Stomach smooth muscle (tissue), 2 donors: ENCODE results near the gene KSR2.

Source experiments
- H3K27ac ChIP-seq: one replicate; pipeline ENCODE4 v1.7.0; 2013; ENCODE audit warnings: mild to moderate bottlenecking, low read length, inconsistent platforms
- H3K27me3 ChIP-seq, 2 donors: one replicate each; pipeline ENCODE4 v1.7.0; 2013; ENCODE audit warnings: low read length in 2 of 2; ENCODE audit not compliant: insufficient read depth in 2 of 2, control insufficient read depth in 1 of 2
- H3K36me3 ChIP-seq, 2 donors: one replicate each; pipeline ENCODE4 v1.7.0; 2013; ENCODE audit warnings: low read length in 2 of 2; ENCODE audit not compliant: control insufficient read depth in 2 of 2, insufficient read depth in 2 of 2
- H3K4me1 ChIP-seq: one replicate; pipeline ENCODE4 v1.7.0; 2013; ENCODE audit warnings: low read length; ENCODE audit not compliant: control insufficient read depth, insufficient read depth
- H3K4me3 ChIP-seq, 2 donors: one replicate each; pipeline ENCODE4 v1.7.0; 2013; ENCODE audit warnings: low read length in 2 of 2
- H3K9ac ChIP-seq, 2 donors: one replicate each; pipeline ENCODE4 v1.7.0; 2013; ENCODE audit warnings: low read length in 2 of 2, mild to moderate bottlenecking in 1 of 2
- H3K9me3 ChIP-seq, 2 donors: one replicate each; pipeline ENCODE4 v1.7.0; 2013; ENCODE audit warnings: low read length in 2 of 2; ENCODE audit not compliant: control insufficient read depth in 2 of 2
- donor health status: healthy.
- donor health status: Pancreatic carcinoma.

KSR2 gene

DNA sequence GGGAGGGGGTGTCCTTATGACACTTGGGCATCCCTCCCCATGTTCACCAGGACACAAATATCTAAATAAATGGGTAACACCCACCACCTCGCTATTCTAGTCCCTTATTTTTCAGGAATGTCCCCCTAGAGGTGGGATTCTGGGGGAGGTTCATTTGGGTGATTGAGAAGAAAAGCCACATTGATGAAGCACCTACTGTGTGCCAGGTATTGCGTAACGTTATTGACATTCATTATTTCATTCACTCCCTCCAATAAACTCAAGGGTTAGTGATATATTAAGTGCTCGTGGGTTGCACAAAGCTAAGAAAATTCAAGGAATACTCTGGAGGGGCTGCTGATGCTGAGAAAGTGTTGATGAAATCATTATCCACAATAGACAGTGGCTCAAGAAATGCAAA lies 514.8 kb downstream of the KSR2 start:
- H3K36me3 ChIP-seq = no peaks in the 10 kb centered on the region
- H3K4me3 ChIP-seq = no peak overlapping the region
- no peak overlapping the region for H3K9ac ChIP-seq
- H3K9me3 ChIP-seq = no peaks in the 10 kb centered on the region
- H3K27ac ChIP-seq = no peak overlapping the region
- no peaks in the 10 kb centered on the region for H3K4me1 ChIP-seq
- peaks cover 0 to 3% of the 10 kb centered on the region in 2 donors for H3K27me3 ChIP-seq

DNA sequence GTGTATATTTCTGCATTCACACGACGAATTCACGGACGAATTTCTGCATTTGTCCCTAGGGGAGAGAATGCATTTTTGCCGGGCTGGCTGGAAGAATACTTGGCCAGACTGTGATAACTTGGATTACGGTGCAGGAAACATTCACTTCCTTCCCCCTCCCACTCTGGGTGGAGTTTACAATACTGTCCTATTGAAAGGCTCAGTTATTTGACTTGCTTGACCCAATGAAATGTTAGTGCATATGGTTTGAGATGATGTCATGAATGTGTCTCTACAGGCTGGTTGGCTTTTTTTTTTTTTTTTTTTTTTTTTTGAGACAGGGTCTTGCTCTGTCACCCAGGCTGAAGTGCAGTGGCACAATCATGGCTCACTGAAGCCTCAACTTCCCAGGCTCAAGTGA lies 516.7 kb downstream of the KSR2 start:
- Histone ChIP-seq H3K9me3 (no peaks in the 10 kb centered on the region), H3K27ac (no peak overlapping the region), H3K4me1 (no peaks in the 10 kb centered on the region), H3K27me3 (peaks cover 3 to 4% of the 10 kb centered on the region in 2 donors), H3K9ac (no peak overlapping the region), H3K36me3 (no peaks in the 10 kb centered on the region), H3K4me3 (no peak overlapping the region)

DNA sequence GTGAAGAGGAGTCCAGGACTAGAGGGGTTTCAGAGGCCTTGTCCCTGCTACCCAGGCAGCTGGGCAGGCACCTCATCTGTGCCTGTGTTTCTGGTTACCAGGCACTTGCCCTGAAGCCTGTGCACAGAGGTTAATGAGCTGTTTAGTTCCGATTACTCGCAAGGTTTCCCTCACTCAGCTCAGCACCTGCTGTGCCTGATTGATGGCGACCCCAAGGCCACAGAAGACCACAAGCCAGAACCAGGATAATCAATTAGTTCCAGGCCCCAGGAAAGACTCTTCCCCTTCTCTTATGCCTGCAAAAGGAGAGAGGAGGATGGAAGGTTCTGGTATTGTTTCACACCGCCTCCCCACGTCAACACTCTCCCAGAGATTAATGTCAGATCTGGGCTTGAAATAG lies 518.6 kb downstream of the KSR2 start:
- H3K9me3 ChIP-seq = no peaks in the 10 kb centered on the region

DNA sequence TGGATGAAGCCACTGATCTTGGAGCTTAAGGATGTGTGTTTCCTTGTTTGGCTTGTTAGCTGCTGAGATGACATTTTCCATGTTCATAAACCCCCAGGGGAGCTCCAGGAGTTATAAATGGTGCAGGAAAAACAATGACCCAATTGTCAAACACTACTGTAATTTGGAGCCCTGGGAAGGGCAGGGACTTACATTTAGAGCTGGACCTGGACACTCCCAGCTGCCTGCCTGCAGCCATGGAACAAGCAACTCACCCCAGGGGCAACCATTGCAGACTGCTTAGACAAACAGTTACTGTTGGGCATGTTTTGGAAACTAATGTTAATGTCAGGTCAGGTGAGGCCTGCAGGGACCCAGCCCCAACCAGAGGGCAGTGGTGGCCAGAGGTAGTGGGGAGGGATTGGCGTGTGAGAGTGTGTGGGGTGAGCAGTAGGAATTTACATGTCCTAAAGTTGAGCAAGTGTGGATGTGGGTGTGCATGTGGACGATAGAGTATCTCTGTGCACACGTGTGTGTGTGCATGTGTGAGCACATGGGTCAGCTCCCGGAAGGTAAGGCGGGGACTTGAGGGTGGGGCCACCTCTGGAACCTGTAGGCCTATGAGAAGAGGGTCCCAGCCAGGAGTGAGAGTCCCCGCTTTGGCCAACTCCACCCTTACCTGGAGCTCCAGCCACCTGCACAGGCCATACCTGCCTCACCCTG lies 521.0 kb downstream of the KSR2 start:
- no peaks in the 10 kb centered on the region for H3K36me3 ChIP-seq
- H3K27ac ChIP-seq = no peak overlapping the region
- H3K27me3 ChIP-seq = peaks cover 3 to 4% of the 10 kb centered on the region in 2 donors
- H3K4me3 ChIP-seq = no peak overlapping the region
- H3K4me1 ChIP-seq = no peaks in the 10 kb centered on the region
- H3K9ac ChIP-seq = no peak overlapping the region
- no peaks in the 10 kb centered on the region for H3K9me3 ChIP-seq

More for the DNA sequence above, 518.6 kb downstream of the KSR2 start:
- no peak overlapping the region for H3K27ac ChIP-seq
- H3K9ac ChIP-seq = no peak overlapping the region
- no peaks in the 10 kb centered on the region for H3K36me3 ChIP-seq
- H3K4me1 ChIP-seq = no peaks in the 10 kb centered on the region
- H3K27me3 ChIP-seq = peaks cover 3 to 4% of the 10 kb centered on the region in 2 donors
- H3K4me3 ChIP-seq = no peak overlapping the region

DNA sequence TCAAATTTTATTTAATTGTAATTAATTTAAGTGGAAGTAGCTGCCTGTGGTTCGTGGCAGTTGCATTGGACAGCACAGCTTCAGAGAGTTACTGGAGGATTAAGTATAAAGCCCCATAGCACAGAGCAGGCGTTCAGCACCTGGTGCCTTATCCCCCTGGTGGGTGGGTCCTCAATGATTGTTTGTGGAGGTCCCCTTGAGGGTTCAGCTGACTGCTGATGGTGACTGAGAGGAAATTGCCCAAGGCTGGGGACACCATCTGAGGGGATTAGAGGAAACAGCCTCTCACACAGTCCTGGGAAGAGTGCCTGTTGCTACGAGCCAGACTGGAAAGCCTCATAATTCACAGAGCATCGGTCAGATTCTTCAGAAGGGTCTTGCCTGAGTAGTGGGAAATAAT lies 524.0 kb downstream of the KSR2 start:
- Histone ChIP-seq H3K27me3 (peaks cover 4 to 7% of the 10 kb centered on the region in 2 donors), H3K4me3 (no peak overlapping the region), H3K9me3 (no peaks in the 10 kb centered on the region), H3K27ac (no peak overlapping the region), H3K9ac (no peak overlapping the region), H3K36me3 (no peaks in the 10 kb centered on the region), H3K4me1 (no peaks in the 10 kb centered on the region)

- no peaks in the 10 kb centered on the region for H3K9me3 ChIP-seq
- no peak overlapping the region for H3K9ac ChIP-seq
- H3K4me3 ChIP-seq = no peak overlapping the region
- peaks cover 0 to 5% of the 10 kb centered on the region in 2 donors for H3K27me3 ChIP-seq
- no peaks in the 10 kb centered on the region for H3K36me3 ChIP-seq
- H3K4me1 ChIP-seq = no peaks in the 10 kb centered on the region
- no peak overlapping the region for H3K27ac ChIP-seq
Measured at GRCh38 chr12:117441751-117442150, 527.0 kb downstream of the KSR2 start.

GRCh38 chr12:117440384-117440783 lies 528.4 kb downstream of the KSR2 start:
- Histone ChIP-seq H3K36me3 (no peaks in the 10 kb centered on the region), H3K27me3 (peaks cover 0 to 9% of the 10 kb centered on the region in 2 donors), H3K9me3 (no peaks in the 10 kb centered on the region), H3K4me1 (no peaks in the 10 kb centered on the region), H3K9ac (no peak overlapping the region), H3K4me3 (no peak overlapping the region), H3K27ac (no peak overlapping the region)

GRCh38 chr12:117439531-117440001 lies 529.2 kb downstream of the KSR2 start:
- no peak overlapping the region for H3K4me3 ChIP-seq

GRCh38 chr12:117438809-117439208 lies 530.0 kb downstream of the KSR2 start:
- Histone ChIP-seq H3K27me3 (peaks cover 0 to 11% of the 10 kb centered on the region in 2 donors), H3K4me3 (no peak overlapping the region), H3K27ac (no peak overlapping the region), H3K36me3 (no peaks in the 10 kb centered on the region), H3K9ac (no peak overlapping the region), H3K4me1 (no peaks in the 10 kb centered on the region), H3K9me3 (peaks cover 0 to 3% of the 10 kb centered on the region in 2 donors)

More at GRCh38 chr12:117439531-117440001, 529.2 kb downstream of the KSR2 start:
- Histone ChIP-seq H3K27ac (no peak overlapping the region), H3K9me3 (peaks cover 0 to 3% of the 10 kb centered on the region in 2 donors), H3K9ac (no peak overlapping the region), H3K4me1 (no peaks in the 10 kb centered on the region), H3K27me3 (peaks cover 0 to 11% of the 10 kb centered on the region in 2 donors), H3K36me3 (no peaks in the 10 kb centered on the region)

DNA sequence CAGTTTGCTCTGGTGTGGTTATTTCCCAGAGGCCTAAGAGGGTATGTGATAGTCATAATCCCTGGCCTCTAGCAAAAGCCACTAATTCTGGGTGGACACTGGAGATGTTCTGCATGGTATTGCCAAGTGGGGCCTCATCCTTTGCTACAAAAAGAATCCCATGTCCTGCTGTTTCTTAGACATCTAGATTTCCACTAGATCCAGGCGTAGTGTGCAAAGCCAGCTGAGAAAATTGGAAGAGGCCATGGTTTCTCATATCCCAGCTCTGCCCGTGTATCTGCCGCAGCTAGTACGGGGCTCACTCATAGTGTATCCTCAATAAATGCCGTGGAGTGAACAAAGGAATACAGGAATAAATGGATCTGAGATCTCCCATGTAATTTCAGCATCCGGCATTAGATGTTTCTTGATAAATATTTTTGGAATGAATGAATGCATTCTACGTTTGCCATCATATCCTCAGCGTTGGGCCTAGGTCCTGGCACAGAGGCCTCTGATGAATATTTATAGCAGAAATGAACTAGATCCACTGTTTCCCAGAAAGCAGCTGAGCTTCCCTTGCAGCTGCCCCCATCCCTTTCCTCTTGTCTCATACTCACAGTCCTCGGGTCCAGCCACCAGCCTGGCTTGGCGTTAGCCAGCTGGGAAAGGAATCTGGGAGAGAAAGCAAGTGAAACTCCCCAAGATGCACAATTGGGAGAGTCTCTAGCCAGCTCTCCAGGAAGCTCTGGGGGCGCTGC lies 531.1 kb downstream of the KSR2 start:
- peaks cover 0 to 11% of the 10 kb centered on the region in 2 donors for H3K27me3 ChIP-seq
- H3K4me1 ChIP-seq = no peaks in the 10 kb centered on the region
- no peak overlapping the region for H3K9ac ChIP-seq
- no peak overlapping the region for H3K4me3 ChIP-seq
- peaks cover 0 to 3% of the 10 kb centered on the region in 2 donors for H3K9me3 ChIP-seq
- H3K27ac ChIP-seq = no peak overlapping the region
- no peaks in the 10 kb centered on the region for H3K36me3 ChIP-seq

DNA sequence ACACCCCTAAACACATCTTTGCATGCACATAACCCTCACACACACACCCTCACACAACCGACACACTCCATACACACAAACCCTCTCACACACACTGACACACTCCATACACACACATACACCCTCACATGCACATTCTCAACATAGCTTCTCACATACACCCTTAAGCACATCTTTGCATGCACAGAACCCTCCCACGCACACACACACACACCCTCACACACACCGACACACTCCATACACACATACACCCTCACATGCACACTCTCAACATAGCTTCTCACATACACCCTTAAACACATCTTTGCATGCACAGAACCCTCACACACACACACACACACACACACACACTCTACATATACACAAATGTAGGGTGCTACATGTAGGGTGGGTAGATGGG lies 534.9 kb downstream of the KSR2 start:
- peaks cover 0 to 6% of the 10 kb centered on the region in 2 donors for H3K27me3 ChIP-seq
- H3K9ac ChIP-seq = no peak overlapping the region
- no peaks in the 10 kb centered on the region for H3K4me1 ChIP-seq
- H3K27ac ChIP-seq = no peak overlapping the region
- no peaks in the 10 kb centered on the region for H3K36me3 ChIP-seq
- H3K9me3 ChIP-seq = peaks cover 0 to 3% of the 10 kb centered on the region in 2 donors
- H3K4me3 ChIP-seq = no peak overlapping the region
